Glomerular visceral epithelial cell (primary cell): Measurements from ENCODE around the gene PRX.

Experiments
- DNase-seq: peaks from one replicate; pipeline ENCODE4 v3.0.0-alpha.2; 2016; ENCODE audit errors: extremely low spot score

PRX gene, protein sequence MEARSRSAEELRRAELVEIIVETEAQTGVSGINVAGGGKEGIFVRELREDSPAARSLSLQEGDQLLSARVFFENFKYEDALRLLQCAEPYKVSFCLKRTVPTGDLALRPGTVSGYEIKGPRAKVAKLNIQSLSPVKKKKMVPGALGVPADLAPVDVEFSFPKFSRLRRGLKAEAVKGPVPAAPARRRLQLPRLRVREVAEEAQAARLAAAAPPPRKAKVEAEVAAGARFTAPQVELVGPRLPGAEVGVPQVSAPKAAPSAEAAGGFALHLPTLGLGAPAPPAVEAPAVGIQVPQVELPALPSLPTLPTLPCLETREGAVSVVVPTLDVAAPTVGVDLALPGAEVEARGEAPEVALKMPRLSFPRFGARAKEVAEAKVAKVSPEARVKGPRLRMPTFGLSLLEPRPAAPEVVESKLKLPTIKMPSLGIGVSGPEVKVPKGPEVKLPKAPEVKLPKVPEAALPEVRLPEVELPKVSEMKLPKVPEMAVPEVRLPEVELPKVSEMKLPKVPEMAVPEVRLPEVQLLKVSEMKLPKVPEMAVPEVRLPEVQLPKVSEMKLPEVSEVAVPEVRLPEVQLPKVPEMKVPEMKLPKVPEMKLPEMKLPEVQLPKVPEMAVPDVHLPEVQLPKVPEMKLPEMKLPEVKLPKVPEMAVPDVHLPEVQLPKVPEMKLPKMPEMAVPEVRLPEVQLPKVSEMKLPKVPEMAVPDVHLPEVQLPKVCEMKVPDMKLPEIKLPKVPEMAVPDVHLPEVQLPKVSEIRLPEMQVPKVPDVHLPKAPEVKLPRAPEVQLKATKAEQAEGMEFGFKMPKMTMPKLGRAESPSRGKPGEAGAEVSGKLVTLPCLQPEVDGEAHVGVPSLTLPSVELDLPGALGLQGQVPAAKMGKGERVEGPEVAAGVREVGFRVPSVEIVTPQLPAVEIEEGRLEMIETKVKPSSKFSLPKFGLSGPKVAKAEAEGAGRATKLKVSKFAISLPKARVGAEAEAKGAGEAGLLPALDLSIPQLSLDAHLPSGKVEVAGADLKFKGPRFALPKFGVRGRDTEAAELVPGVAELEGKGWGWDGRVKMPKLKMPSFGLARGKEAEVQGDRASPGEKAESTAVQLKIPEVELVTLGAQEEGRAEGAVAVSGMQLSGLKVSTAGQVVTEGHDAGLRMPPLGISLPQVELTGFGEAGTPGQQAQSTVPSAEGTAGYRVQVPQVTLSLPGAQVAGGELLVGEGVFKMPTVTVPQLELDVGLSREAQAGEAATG (N-terminal part only)

DNA sequence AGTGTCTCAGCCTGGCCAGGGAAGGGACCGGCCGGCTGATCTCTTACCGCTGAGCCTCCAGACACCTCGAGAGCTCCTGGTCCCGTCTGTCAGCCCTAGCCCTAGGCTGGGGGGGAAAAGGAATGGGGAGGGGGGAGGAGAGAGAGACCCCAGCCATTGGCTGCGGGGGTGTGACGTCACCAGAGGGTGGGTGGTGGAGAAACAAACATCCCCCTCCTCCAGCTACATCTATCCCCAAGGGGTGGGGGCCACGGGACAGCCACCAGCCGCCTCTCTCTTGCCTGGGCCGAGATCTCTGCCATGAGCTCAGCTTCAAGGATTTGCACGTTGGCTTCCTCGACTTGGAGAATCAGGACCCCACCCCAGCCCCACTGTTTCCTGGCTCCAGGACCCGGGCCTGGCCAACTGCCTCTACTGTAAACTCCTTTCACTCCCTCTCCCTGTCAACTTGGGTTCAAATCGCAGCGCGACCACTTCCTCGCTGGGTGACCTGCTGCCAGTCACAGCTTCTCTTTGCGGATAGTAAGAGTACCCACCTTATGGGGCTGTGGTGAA lies at the start of gene PRX:
TSS of gene PRX (minus strand) at position 88 of the 555 bp plus-strand sequence. CDS start 5,446 bp downstream, outside the sequence.
- DNase-seq = no peak

DNA sequence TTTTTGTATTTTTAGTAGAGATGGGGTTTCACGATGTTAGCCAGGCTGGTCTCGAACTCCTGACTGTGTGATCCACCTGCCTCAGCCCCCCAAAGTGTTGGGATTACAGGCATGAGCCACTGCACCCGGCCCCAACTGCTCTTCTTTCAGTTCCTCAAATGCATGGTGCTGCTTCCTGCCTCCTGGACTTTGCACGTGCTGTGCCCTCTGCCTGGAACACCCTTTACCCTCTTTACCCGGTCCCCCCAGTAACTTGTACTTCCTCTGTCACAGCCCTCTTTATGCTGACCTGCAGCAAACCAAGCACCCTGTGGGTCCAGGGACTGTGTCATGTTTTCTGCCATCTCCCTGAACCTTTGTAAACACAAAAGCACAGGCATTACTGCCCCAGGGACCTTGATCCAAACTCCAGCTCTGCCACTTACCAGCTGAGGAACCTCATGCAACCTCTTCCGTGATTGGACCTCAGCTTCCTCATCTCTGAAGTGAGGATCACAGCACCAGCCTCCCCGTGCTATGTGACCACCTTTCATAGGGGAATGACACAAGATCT lies 48.6 kb upstream of the PRX start:
- no peak for DNase-seq

DNA sequence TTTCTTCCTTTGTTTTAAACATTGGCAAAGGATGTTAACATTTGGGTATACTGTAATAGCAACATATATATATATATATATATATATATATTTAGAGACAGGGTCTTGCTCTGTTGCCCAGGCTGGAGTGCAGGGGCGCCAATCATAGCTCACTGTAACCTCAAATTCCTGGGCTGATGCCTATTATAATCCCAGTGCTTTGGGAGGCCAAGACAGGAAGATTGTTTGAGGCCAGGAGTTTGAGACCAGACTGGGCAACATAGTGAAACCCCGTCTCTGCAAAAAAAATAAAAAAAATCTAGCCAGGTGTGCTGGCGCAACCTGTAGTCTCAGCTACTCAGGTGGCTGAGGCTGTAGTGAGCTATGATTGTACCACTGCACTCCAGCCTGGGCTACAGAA lies 47.0 kb upstream of the PRX start:
- DNase-seq = no peak

DNA sequence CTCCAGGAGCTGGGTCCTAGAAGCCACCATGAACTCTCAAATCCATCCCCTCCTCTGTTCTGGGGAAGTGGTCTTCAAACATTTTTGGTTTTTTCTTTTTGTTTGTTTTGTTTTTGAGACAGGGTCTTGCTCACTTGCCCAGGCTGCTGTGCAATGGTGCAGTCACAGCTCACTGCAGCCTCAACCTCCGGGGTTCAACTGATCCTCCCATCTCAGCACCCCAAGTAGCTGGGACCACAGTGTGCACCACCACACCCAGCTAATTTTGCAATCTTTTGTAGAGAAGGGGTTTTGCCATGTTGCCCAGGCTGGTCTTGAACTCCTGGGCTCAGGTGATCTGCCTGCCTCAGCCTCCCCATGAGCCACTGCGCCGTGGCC lies 45.4 kb upstream of the PRX start:
- no peak for DNase-seq

DNA sequence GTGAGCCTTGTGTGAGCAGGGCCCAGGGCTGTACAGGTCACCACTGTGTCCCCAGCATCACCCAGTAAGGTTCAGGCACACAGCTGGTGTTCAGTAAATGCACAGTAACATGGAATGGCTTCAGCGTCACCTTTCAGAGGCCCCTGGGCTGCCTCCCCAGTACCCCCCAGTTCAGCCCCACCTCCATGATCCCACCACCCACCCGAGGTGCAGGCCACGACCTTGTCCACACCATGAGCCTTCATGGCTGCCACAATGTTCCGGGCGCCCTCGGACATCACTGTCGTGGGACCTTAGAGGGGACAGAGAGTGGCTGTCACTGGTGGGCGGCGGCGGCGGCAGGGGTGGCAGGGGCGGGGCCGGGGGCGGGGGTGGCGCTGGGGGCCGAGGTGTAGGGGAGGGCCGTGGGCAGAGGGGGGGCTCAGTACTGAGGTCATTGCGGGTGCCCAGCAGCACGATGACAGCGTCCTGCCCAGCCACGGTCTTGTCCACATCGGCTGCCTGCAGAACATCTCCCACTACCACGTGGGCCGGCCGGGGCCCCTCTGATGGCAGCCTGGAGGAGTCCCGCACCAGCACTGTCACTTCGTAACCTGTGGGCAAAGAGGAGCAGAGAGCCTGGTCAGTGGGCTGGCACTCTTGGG lies 44.9 kb upstream of the PRX start:
- no peak for DNase-seq

DNA sequence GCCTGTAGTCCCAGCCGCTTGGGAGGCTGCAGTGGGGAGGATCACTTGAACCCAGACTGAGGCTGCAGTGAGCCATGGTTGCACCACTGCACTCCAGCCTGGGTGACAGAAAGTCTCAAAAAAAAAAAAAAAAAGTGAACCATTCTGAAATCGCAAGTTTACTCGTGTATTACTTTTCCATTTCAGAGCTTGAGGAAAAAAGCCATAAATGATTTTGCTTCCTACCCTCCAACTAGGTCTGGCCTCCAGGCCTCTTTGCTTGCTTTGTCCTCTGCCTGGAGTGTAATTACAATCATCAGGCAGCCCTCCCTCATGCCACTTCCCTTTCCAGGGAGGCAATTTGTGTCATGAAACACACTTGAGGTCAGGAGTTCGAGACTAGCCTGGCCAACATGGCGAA lies 43.9 kb upstream of the PRX start:
- DNase-seq = no peak

DNA sequence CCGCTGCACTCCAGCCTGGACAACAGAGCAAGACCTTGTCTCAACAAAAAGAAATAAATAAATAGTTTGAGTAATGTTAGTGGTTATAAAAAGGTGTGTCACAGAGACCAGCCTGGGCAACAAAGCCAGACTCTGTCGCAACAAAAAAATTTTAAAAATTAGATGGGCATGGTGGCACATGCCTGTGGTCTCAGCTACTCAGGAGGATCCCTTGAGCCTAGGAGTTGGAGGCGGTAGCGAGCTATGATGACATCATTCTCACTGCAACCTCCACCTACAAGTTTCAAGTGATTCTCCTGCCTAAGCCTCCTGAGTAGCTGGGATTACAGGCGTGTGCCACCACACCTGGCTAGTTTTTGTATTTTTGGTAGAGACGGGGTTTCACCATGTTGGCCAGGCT lies 40.8 kb upstream of the PRX start:
- peak; percentile 32 for DNase-seq

DNA sequence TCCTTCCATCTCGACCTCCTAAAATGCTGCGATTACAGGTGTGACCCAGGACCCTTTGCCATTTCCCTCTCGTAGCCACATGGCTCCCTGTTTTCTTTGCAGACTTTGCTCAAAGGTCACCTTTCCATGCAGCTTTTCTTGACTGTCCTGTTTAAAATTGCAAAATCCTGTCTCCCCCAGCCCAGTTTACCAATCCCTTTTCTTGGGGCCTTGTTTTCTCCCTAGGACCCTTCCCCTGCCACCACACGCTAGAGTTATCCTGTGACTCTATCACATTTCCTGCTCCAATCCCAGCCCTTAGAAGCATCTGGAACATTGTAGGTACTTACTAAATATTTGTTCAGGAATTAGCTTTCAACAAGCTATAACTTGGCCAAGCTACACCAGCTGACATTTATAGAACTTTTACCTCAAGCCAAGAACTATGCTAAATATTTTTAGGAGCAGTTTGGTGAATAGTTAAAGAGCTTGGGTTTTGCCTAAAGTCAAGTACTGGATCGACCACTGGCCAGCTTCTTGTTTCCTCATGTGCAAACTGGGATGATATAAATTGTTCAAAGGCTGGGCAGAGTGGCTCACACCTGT lies 40.1 kb upstream of the PRX start:
- DNase-seq = no peak

DNA sequence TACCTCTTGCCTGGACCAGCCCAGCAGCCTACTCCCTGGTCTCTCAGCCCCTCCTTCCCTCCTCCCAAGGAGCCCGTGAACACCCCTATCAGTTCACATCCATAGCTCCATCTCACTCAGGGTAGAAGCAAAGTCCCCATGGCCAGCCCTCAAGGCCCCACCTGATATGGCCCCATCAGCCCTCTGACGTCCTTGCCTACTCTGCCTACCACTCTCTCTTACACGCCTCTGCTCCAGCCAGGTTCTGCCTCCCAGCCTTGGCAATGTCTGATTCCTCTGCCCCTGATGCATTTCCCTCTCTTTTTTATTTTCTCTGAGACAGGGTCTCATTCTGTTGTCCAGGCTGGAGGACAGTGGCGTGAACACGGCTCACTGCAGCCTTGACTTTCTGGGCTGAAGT lies 38.8 kb upstream of the PRX start:
- DNase-seq = no peak

DNA sequence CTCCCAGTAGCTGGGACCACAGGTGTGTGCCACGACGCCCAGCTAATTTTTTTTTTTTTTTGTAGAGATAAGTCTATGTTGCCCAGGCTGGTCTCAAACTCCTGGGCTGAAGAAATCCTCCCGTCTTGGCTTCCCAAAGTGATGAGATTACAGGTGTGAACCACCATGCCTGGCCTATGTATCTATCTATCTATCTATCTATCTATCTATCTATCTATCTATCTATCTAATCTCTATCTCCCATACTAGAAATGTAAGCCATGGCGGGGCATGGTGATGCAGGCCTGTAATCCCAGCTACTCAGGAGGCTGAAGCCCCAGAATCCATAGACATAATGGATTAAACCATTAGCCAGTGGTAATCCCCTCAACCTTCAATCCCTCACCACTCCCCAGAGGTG lies 37.5 kb upstream of the PRX start:
- DNase-seq = no peak

DNA sequence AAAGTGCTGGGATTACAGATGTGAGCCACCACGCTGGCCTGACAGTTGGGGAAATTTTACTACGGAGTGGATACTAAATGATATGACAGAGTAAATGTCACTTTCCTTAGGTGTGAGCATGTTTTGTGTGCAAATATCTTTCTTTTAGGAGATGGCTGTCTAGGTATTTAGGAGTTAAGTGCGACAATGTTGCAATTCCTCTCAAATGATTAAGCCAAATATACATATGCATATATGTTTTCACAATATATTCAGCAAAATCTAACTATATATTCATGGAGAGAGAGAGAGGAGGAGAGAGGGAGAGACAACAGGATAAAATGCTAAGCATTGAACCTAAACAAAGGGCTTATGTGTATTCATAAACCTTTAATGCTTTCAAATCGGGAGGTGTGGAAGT lies 36.3 kb upstream of the PRX start:
- no peak for DNase-seq

DNA sequence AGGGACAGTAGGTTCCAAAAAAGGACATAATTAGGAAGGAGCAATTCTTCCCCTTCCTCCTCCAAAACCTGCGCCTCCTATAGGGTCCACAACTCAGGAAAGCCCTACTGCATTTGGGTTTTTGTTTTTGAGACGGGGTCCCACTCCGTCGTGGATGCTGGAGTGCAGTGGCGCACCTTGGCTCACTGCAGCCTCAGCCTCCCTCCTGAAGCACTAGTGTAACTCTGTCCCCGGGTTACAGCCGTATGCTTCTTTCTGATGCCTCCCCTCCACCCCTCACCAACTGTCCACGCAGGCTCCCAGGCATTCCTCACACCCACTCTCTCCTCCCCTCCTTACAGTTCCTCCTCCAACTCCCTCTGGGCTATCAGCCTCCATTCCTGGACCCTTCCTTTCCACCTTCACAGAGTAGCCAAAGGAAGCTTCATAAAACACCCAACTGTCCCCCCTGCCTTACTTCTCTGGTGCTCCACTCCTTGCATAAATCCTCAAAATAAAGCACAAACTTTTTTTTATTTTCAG lies 33.1 kb upstream of the PRX start:
- no peak for DNase-seq

DNA sequence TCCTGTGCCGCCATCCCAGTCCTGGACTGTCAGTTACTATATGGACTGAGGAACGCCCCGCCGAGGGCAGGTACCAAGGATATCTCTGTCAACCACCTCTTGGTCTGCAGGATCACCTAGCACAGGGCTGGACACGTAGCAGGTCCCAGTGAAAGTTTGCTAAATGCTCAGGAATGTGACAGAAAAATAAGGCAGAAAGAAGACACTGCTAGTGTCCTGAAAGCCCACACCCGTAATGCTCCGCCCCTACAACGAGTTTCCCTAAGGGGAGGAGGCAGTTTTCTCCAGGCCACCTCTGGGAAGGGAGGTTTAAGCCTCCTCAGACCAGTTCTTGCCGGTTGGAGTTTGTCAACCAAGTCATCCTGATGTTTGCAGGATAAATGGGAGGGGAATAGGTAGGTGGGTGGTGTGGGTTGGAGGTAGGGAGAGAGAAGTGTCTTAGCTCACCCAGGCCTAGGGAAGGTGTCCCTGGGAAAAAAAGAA lies 32.6 kb upstream of the PRX start:
- DNase-seq = peak; percentile 18

DNA sequence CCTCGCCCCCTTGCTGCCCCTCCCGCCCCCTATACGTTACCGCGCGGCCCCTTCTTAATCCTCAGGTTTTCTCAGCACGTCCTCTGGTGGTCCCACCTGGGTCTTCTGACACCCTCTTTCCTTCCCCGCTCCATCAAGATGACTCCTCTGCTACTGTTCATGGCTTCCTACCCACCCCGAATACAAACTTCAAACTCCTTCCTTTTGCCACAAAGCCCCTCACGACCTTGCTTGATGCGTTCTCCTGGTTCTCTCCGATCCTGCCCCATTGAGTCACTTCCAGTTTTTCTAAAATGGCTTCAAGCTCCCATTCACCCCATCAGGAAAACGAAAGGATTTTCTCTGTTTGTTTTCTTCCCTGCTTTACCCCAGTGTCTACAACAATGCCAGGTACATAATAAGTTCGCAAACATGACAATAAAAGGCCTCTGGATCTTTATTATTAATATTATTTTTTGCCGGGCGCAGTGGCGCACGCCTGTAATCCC lies 31.7 kb upstream of the PRX start:
- DNase-seq = no peak

DNA sequence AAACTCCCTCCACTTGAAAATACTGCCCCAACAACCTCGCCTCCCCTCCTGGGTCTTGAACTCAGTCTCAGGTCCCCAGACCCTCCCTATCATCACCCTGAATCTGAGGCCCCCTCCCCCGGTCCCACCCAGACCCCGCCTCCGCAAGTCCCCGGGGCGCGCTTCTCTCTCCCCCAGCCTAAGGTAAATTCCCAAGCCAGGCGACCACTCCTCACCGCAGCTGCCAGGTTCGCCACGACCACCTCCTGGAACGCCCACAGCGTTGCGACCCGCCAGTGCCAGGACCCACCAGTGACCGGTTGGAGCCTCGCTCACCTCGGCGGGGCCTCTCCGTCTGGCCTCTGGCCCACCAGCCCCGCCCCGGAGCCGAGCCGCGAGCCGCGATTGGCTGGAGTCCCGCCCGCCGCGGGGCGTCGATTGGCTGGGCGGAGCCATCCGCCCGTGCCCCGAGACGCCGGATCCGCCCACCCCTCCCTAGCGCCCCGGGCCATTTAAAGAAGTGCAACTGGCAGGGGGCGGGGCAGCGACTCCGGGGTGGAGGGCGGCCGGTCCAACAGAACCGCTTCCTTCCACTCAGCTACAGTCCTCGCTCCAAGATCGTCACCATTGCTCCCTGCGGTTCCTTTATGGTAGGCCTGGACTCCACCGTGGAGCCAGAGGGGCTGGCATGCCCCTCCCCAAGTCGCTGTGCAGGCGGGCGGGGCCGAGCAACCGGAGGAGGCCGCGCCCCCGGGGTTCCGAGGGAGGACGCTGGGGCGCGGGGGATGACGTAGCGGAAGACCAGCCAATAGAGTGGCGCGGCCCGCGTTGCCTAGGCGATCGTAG lies 31.0 kb upstream of the PRX start, which contains the start of gene SERTAD3:
TSS of gene SERTAD3 (minus strand) at position 336 of the 825 bp plus-strand sequence. CDS start 2,255 bp downstream, outside the sequence.
- DNase-seq = peak; percentile 96

DNA sequence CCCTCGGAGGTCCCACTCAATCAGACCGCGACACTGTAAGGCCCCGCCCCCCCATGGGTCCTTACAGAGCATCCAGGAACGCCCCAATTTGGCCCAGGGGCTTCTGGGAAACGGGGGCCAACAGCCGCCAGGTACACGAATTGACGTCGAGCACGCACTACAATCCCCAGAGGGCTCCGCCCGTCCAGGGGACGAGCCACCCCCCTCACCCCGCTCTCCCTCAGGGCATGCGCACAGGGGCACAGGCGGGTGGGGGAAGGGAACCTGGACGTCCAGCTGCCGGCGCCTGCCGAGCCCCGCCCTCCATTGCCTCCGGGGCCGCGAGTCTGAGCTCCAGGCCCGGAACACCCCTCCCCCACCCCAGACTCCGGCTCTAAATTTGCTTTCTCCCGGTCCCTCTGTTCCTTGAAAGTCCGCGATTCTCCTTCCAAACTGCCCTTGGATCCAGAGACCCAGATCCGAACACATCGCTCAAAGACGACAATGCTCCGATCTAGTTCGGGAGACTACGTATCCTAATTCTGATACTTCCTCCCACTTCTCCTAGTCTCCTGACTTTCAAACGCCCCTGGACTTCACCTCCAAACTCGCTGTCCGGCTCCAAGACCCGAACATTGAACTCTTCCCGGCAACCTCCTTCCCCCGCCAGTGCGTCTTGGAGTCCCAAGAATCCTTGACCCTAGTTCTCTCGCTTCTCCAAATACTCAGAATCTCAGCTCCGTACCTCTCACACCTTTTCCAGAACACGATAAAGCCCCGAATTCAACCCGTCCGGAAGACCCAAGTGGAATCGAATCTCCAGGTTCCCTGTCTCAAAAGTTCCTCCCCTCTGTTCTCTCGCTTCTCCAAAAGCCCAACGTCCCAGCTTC lies 30.2 kb upstream of the PRX start:
- peak; percentile 100 for DNase-seq

DNA sequence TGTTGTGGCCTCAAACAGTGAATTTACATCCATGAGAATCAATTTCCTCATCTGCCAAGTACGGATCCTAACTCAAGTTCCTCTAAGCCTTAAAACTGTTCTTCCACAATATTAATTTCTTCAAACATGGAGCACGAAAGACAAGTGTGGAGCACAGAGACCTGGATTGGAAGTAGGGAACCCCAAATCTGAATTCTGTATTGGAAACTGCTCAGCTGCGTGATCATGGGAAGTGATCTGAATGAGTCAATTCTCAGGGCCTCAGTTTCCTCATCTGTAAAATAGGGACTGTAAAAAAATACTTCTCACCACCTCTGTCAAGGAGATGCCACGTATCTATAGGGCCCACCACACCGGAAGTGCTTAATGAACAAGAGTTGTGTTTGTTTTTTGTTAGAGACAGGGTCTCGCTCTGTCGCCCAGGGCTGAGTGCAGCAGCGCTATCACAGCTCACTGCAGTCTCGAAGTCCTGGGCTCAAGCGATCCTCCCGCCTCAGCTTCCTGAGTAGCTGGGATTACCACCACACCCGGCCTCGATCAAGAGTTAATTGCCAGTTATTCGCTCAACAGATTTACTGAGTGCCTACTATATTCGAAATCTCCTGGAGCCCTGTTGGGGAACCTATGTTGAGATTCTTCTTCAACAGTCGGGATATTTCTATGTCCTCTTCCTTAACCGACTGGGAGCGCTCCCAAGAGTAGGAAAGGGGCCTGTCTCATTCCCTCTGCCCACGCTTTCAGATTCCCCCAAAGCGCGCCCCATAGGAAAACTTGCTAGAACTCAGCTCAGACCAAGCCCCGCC lies 29.4 kb upstream of the PRX start:
- DNase-seq = no peak
